GM21515 (cell line): ENCODE data around the gene CFHR5.
"Not testable (repeated sequence)": the region's sequence is repeated elsewhere in the genome, so short reads cannot be mapped to it uniquely, and the experiment has no call there.

ENCODE experiments used
- ATAC-seq: cut with Tn5 transposase; IDR thresholded peaks from one replicate; pipeline ENCODE4 v1.9.1; 2021; ENCODE audit not compliant: unreplicated experiment

Gene CFHR5

GRCh38 chr1:196977278-196977677, at the start of gene CFHR5:
Gene CFHR5 (plus strand): TSS chr1:196977556. CDS start chr1:196977665, 109 bp downstream.
- ATAC-seq: no peak

- not testable (repeated sequence) for ATAC-seq
Measured at GRCh38 chr1:196932853-196933252, 44.5 kb upstream of the CFHR5 start.

- no peak for ATAC-seq
Measured at GRCh38 chr1:196933531-196934189, 43.7 kb upstream of the CFHR5 start.

GRCh38 chr1:196941474-196941873, 35.9 kb upstream of the CFHR5 start:
- not testable (repeated sequence) for ATAC-seq

- ATAC-seq: not testable (repeated sequence)
Measured at GRCh38 chr1:196943568-196943967, 33.8 kb upstream of the CFHR5 start, which contains the start of gene CFHR2. Gene CFHR2 (plus strand): TSS chr1:196943738. CDS start chr1:196943881, 143 bp downstream.

- ATAC-seq: peak; percentile 70
Measured at GRCh38 chr1:196951711-196952394, 25.5 kb upstream of the CFHR5 start.

DNA sequence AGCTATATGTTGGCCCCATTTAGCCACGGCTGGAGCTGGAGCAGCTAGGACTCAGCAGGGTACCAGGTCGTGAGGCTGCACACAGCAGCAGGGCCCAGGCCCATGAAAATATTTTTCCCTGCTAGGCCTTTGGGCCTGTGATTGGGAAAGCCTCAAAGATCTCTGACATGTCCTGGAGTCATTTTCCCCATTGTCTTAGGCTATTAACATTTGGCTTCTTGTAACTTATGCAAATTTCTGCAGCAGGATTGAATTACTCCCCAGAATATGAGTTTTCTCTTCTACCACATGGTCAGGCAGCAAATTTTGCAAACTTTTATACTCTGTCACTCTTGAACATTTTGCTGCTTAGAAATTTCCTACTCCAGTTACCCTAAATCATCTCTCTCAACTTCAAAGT, 22.6 kb upstream of the CFHR5 start:
- no peak for ATAC-seq

DNA sequence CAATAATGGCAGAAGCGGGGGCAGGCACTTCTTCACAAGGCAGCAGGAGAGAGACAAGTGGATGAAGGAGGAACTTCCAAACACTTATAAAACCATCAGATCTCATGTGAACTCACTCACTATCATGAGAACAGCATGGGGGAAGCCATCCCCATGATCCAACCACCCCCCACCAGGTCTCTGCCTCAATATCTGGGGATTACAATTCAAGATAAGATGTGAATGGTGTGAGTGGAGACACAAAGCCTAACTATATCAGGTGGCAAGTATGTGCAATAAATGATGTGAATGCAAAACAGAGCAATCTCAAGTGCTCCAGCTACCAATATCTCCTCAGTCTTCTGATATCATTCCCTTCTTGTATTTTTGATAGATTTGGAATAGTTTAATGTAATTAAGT, 21.4 kb upstream of the CFHR5 start:
- no peak for ATAC-seq

DNA sequence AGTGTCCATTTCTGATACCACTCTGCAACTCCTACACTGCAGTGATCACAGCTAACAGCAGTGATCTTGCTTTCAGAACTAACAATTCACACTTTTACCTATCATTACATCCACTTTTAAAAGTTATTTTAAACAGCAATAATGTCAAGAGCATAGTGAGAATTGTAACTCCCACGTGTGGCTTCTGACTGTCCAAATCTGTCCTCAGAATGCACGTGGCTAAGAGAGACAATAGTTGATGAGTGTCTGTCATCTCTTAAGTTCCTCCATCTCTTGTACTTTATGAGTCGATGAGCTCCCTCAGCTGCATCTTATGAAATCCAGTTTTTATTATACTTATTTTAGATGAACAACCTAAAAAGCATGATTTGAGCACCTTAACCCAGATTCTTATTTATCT, 16.5 kb upstream of the CFHR5 start:
- ATAC-seq: peak; percentile 59

- ATAC-seq: no peak
Measured at GRCh38 chr1:196970182-196970581, 7.2 kb upstream of the CFHR5 start.

GRCh38 chr1:196976278-196976677, 1.1 kb upstream of the CFHR5 start:
- no peak for ATAC-seq

DNA sequence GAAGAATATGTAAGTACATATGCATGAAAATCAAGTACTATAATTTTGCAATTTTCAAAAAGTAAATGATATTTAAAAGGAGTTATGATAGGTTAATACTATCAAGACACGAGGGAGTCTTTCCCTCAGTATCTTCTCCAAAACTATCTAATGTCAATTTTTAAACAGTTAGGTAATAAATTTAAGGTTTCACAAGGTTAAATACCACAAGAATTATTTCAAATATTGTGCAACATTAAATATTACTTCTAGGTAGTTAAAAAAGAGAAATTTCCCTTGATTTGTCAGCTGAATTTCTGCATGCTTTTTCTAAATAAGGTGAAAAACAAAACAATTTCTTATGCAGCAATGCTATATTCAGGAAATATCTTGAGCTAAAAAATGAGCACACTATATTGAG, 3.5 kb downstream of the CFHR5 start:
- ATAC-seq: no peak

GRCh38 chr1:196982247-196982646, 4.9 kb downstream of the CFHR5 start:
- not testable (repeated sequence) for ATAC-seq

DNA sequence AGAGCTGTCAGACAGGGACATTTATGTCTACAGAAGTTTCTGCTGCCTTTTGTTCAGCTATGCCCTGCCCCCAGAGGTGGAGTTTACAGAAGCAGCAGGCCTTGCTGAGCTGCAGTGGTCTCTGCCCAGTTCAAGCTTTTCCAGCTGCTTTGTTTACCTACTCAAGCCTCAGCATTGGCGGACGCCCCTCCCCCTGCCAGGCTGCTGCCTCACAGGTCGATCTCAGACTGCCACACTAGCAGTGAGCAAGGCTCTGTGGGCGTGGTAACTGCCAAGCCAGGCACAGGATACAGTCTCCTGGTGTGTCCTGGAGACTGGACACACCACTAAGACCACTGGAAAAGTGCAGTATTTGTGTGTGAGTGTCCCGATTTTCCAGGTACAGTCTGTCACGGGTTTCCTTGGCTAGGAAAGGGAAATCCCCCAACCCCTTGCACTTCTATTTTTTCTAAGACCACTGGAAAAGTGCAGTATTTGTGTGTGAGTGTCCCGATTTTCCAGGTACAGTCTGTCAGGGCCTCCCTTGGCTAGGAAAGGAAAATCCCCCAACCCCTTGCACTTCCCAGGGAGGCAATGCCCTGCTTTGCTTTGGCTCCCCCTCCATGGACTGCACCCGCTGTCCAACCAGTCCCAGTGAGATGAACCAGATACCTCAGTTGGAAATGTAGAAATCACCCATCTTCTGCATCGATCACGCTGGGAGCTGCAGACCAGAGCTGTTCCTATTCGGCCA, 14.7 kb downstream of the CFHR5 start:
- not testable (repeated sequence) for ATAC-seq

- no peak for ATAC-seq
Measured at GRCh38 chr1:196993916-196994315, 16.6 kb downstream of the CFHR5 start.

- ATAC-seq: no peak
Measured at GRCh38 chr1:196997423-196997822, 20.1 kb downstream of the CFHR5 start.

DNA sequence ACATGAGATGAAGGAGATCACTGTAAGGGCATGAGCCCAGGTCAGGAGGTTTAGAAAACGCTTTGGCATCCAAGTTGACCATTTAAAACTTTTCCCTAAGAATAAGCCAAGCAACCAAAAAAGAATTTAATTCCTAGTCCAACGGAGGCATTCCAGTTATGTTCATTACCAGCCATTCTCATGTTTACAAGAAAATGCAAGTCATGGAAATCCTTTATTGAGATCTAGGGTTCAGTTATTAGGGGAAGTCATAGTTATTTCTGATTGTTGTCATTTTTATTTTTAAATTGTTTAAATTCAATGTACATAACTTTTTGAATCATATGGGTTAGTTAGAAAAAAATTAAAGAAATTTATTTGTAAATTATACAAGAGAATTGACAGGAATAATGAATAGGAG, 24.5 kb downstream of the CFHR5 start:
- ATAC-seq: no peak

GRCh38 chr1:197003132-197003531, 25.8 kb downstream of the CFHR5 start:
- no peak for ATAC-seq

DNA sequence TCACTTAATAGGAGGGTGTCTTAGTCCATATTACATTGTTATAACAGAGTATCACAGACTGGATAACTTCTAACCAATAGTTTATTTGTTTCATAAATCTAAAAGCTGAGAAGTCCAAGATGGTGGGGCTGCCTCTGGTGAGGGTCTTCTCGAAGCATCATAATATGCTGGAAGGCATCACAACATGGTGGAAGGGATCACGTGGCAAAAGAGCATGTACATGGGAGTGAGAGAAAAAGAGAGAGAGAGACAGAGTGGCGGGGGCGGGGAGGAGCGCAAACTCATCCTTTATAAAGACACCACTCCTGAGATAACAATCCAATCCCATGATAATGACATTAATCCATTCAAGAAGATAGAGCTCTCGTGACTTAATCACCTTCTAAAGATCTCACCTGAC, 31.5 kb downstream of the CFHR5 start:
- ATAC-seq: no peak

DNA sequence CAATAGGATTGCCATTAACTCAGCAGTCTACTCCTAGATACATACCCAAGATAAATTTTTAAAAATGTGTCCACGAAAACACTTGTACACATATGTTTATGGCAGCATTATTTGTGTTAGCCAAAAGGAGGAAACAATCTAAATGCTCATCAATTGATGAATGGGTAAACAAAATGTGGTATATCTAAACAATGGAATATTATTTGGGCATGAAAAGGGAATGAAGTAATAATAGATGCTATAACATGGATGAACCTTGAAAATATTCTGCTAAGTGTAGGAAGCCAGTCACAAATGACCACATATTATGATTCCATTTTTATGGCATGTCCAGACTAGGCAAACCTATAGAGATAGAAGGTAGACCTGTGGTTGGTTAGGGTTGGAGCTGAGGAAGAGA, 34.3 kb downstream of the CFHR5 start:
- ATAC-seq: no peak

- no peak for ATAC-seq
Measured at GRCh38 chr1:197013234-197013633, 35.9 kb downstream of the CFHR5 start.

DNA sequence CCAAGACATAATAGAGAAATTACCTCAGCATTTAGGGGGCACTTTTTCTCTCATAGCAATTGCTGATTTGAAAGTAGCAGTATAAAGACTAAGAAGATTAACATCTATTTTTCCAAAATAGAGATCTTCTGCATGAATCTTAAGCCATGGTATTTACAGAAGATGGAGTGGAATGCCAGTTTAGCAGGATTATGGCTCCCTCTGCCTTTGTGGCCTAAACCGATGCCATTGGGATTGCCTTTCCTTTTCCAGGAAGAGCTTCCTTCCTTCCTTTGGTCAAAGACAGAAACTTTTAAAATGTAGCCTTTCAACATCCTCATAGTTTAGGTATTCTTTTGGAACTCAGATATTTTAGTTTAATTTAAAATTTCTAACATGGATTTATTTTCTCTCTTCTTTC, 39.4 kb downstream of the CFHR5 start:
- no peak for ATAC-seq
